ENCODE data around the gene RXFP4.

Gene RXFP4

DNA sequence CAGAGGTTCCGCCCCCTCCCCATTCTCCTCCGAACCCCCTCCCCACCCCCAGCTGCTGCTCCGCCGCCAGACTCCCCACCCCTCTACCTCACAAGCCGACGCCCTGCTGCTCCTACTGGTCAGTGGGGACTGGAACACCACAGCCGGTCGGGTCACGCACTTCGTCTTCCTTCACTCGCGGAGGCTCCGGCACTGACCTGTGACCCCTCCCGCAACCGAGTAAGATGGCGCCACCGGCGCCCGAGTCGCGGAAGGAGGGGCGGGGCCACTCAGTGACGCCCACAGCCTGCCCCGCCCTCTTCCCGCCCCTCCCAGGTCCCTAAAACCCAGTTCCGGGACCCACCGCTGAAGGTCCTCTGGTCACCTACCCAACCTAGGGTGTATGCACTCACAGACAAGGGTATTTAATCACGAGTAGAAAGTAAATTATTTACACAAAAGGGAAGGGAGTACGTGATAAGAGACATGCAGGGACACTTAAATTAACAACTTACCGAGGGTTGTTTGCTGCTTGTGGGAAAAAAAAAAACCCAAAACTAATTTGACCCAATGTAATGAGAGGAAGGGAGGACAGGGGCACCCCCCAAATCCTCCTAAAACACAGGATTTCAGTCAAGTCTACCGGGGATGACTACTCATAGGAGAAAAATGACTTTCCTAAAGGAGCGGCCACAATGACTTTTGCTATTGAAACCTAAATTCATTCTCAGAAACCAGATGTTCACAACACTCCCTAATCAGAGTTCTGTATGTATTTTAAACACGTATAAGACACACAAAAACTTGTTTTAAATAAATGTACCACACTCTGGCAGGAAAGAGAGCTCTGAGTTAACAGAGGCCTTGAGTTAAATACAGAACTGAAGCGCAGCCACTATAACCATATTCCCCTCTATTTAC, 30.0 kb upstream of the RXFP4 start, which contains the start of gene RIT1:
TSS of gene RIT1 (minus strand) at position 194 of the 900 bp plus-strand sequence. CDS start 588 bp downstream, outside the sequence.
- DNase-seq (ENCODE audit: low read depth) = peak; percentile 86
- peak within 1 kb of the TSS; percentile 75 for H3K4me3 ChIP-seq (ENCODE audit: low read depth, low read length)
- TF ChIP-seq POLR2A (IDR thresholded peaks at IDR 0.05; ENCODE audit: extremely low read depth, insufficient read length) = peak; percentile 37
- TF ChIP-seq MAX (IDR thresholded peaks at IDR 0.05; ENCODE audit: low read depth, low read length) = 0 out of 2 replicates have a peak, but pooled peaks have one; percentile 15
- no peak for TF ChIP-seq CTCF (IDR thresholded peaks at IDR 0.05; ENCODE audit: low read depth, low read length)

DNA sequence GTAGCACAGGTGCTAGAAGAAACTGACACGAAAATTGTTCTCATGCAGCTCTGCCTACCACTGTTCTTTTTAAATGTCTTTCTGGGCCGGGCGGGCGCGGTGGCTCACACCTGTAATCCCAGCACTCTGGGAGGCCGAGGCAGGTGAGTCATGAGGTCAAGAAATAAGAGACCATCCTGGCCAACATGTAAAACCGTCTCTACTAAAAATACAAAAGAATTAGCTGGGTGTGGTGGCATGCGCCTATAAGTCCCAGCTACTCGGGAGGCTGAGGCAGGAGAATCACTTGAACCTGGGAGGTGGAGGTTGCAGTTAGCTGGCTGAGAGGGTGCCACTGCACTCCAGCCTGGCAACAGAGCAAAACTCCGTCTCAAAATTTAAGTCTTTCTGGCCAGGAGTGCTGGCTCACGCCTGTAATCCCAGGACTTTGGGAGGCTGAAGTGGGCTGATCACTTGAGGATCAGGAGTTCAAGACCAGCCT, 29.3 kb upstream of the RXFP4 start:
- peak overlapping the region; percentile 75 for H3K4me3 ChIP-seq (ENCODE audit: low read depth, low read length)
- no peak for DNase-seq (ENCODE audit: low read depth)
- TF ChIP-seq POLR2A (IDR thresholded peaks at IDR 0.05; ENCODE audit: extremely low read depth, insufficient read length) = no peak
- TF ChIP-seq CTCF (IDR thresholded peaks at IDR 0.05; ENCODE audit: low read depth, low read length) = no peak
- no peak for TF ChIP-seq MAX (IDR thresholded peaks at IDR 0.05; ENCODE audit: low read depth, low read length)
- no peak for TF ChIP-seq MYC (IDR thresholded peaks at IDR 0.05; ENCODE audit: low read depth, low read length)

DNA sequence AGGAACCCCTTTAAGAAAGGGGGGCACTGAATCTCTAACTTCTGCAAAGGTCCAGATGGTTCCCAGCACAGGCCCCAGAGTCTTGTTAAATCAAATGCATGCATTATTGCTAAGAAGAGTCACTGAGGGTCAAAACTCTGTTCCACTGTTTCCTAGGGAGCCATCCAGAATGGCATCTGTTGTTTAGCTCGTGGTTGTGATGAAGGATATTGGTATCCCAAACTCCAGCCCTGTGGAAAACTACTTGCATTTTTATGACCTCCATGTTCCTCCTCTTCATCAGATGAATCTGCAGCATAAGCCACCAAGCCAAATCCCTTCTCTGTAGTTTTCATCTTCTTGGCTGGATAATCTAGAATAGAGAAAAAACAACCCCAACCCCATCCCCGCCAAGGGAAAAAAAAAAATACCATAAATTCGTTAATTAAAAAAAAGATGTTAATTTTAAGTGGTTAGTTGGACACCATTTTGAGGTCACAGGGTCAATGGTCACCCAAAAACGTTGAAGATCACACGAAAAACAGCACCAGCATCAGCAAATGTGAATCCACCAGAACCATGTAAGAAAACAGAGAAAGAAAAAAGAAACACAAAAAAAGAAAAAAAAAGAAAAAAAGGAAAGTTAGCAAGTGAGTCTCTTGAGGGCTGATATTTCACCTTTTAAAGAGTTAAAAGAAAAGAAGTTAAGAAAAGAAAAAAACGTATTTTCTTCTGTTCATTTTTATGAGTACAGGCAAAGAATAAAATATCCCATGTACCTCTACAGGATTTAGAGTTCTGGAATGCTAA, 27.3 kb upstream of the RXFP4 start:
- H3K4me3 ChIP-seq (ENCODE audit: low read depth, low read length) = no peak overlapping the region
- no peak for DNase-seq (ENCODE audit: low read depth)

DNA sequence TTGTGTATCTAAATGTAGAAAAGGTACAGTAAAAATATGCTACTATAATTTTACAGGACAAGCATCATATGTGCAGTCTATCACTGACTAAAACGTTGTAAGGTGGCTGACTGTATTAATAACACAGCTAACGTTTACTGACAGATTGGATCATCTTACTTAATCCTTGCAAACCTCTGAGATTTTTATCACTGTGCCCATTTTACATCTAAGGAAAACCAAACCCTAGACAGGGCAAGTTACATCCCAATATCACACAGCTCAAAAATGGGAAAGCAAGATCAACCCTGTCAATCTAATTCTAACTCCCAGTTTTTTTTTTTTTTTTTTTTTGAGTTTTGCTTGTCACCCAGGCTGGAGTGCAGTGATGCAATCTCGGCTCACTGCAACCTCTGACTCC, 22.8 kb upstream of the RXFP4 start:
- TF ChIP-seq MYC (IDR thresholded peaks at IDR 0.05; ENCODE audit: low read depth, low read length) = no peak
- no peak for TF ChIP-seq MAX (IDR thresholded peaks at IDR 0.05; ENCODE audit: low read depth, low read length)
- no peak overlapping the region for H3K4me3 ChIP-seq (ENCODE audit: low read depth, low read length)
- DNase-seq (ENCODE audit: low read depth) = no peak

More for the DNA sequence above, 27.3 kb upstream of the RXFP4 start:
- TF ChIP-seq MAX (IDR thresholded peaks at IDR 0.05; ENCODE audit: low read depth, low read length) = no peak
- no peak for TF ChIP-seq POLR2A (IDR thresholded peaks at IDR 0.05; ENCODE audit: extremely low read depth, insufficient read length)
- no peak for TF ChIP-seq MYC (IDR thresholded peaks at IDR 0.05; ENCODE audit: low read depth, low read length)
- TF ChIP-seq CTCF (IDR thresholded peaks at IDR 0.05; ENCODE audit: low read depth, low read length) = no peak

- no peak for DNase-seq (ENCODE audit: low read depth)
- no peak for TF ChIP-seq POLR2A (IDR thresholded peaks at IDR 0.05; ENCODE audit: extremely low read depth, insufficient read length)
- no peak for TF ChIP-seq CTCF (IDR thresholded peaks at IDR 0.05; ENCODE audit: low read depth, low read length)
- H3K4me3 ChIP-seq (ENCODE audit: low read depth, low read length) = no peak overlapping the region
These were observed 21.6 kb upstream of the RXFP4 start for GRCh38 chr1:155919801-155920200.

GRCh38 chr1:155920717-155921116, 20.7 kb upstream of the RXFP4 start:
- H3K4me3 ChIP-seq (ENCODE audit: low read depth, low read length) = no peak overlapping the region
- DNase-seq (ENCODE audit: low read depth) = no peak
- no peak for TF ChIP-seq POLR2A (IDR thresholded peaks at IDR 0.05; ENCODE audit: extremely low read depth, insufficient read length)
